Measurements from ENCODE around the gene TIE1. TPM values are rescaled to one million over a fixed set of nuclear protein-coding genes. Genes with fewer than 3 reads are reported as not detected.

Gene TIE1
- total and polyA plus RNA-seq, 2 of the 13 experiments (the other 11 are each of a cell fraction or from before 2014, with no cell fraction given) = 0.58 to 0.84 TPM

GRCh38 chr1:43279161-43279560, 21.6 kb upstream of the TIE1 start (continued):
- TF ChIP-seq, protein P1, sequence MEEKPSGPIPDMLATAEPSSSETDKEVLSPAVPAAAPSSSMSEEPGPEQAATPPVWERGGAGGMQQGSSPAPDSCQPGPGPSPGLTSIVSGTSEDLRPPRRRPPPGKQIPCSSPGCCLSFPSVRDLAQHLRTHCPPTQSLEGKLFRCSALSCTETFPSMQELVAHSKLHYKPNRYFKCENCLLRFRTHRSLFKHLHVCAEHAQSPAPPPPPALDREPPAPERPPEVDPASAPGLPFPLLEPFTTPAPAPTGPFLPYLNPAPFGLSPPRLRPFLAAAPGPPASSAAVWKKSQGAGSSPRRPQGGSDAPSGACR (CRISPR knock-in tag; IDR thresholded peaks at IDR 0.05) = no peak

DNA sequence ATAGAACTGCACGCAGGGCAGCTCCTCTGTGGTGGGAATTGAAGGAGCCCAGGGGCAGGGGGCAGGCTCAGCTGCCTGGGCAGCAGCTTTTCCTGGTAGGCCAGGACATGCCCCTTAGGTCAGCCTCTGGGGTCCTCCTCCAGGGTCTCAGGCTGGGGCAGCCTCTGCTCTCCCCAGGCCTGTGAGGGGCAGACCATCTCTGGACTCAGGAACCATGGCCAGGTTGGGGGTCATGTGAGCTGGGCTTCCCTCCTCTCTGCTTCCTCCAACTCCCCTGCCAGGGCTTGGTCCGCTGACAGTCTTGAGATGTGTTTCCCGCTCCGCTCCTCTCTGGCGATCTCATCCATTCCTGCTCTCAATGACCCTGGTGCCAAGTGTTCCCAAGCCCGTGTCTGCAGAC, 21.1 kb upstream of the TIE1 start:
- intact Hi-C loops (cut with micrococcal nuclease; ENCODE audit: unreplicated experiment) (no loop called here), in situ Hi-C loops (cut with HindIII; ENCODE audit: extremely low pct_ligation_motif_present, low pct_unique_long_range_greater_than_20kb) (no loop called here)
- peaks cover 97% of the 10 kb centered on the region for H3K4me1 ChIP-seq (ENCODE audit: insufficient read depth, low read length)
- H3K79me2 ChIP-seq (ENCODE audit: insufficient read depth, low read length) = no peaks in the 10 kb centered on the region
- no peaks in the 10 kb centered on the region for H3K9me3 ChIP-seq (ENCODE audit: low read length)
- no peaks in the 10 kb centered on the region for H4K20me1 ChIP-seq (ENCODE audit: insufficient read depth, low read length)
- H3K36me3 ChIP-seq (replicated peaks in 1 of 2; ENCODE audit: control insufficient read depth in 1 of 2, insufficient read depth in 2 of 2, low read length in 2 of 2) = no peaks in the 10 kb centered on the region
- H3K27me3 ChIP-seq (ENCODE audit: control insufficient read depth in 1 of 2, insufficient read depth in 2 of 2, low read length in 2 of 2) = no peaks in the 10 kb centered on the region
- no peak overlapping the region for H2AFZ ChIP-seq (ENCODE audit: low read length)
- no peak overlapping the region for H3K4me3 ChIP-seq (replicated peaks in 1 of 3; ENCODE audit: insufficient read depth in 1 of 3, low read depth in 2 of 3, low read length in 3 of 3)
- ChIA-PET POLR2A (no interaction called here), CTCF (ENCODE audit: low intra/inter-chr PET ratio, low total read pairs) (no interaction called here)
- ATAC-seq (no peak), DNase-seq (ENCODE audit: low spot score) (no peak), FAIRE-seq (no peak)
- H3K9ac ChIP-seq (ENCODE audit: insufficient read depth, low read depth, low read length) = no peak overlapping the region
- TF ChIP-seq LRRFIP1 (CRISPR knock-in tag; conservative IDR thresholded peaks at IDR 0.05) = no peak
- TF ChIP-seq ELK4 (CRISPR knock-in tag; IDR thresholded peaks at IDR 0.05; ENCODE audit: borderline replicate concordance) = no peak
- no peak for TF ChIP-seq GATAD1 (CRISPR knock-in tag; IDR thresholded peaks at IDR 0.05)
- TF ChIP-seq, protein P2, sequence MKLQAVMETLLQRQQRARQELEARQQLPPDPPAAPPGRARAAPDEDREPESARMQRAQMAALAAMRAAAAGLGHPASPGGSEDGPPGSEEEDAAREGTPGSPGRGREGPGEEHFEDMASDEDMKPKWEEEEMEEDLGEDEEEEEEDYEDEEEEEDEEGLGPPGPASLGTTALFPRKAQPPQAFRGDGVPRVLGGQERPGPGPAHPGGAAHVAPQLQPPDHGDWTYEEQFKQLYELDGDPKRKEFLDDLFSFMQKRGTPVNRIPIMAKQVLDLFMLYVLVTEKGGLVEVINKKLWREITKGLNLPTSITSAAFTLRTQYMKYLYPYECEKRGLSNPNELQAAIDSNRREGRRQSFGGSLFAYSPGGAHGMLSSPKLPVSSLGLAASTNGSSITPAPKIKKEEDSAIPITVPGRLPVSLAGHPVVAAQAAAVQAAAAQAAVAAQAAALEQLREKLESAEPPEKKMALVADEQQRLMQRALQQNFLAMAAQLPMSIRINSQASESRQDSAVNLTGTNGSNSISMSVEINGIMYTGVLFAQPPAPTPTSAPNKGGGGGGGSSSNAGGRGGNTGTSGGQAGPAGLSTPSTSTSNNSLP (IDR thresholded peaks at IDR 0.05; ENCODE audit: low read depth, low read length) = no peak
- no peak for TF ChIP-seq ZKSCAN8 (CRISPR knock-in tag; IDR thresholded peaks at IDR 0.05; ENCODE audit: borderline replicate concordance)
- TF ChIP-seq CCAR2 (optimal IDR thresholded peaks at IDR 0.05; ENCODE audit: low read depth, low read length) = no peak
- no peak for TF ChIP-seq FOXO4 (CRISPR knock-in tag; conservative IDR thresholded peaks at IDR 0.05)
- no TSS peak for BruUV-seq (replicated peaks)
- 95% methylated on average over 5 of the region's 6 CpGs for WGBS (ENCODE audit: low lambda C conversion rate)
- H3K27ac ChIP-seq (ENCODE audit: extremely low read length, insufficient read depth, low read length) = no peak overlapping the region
- no peak overlapping the region for H3K4me2 ChIP-seq (ENCODE audit: low read depth, low read length)

Data from HepG2 (cell line).